Measurements from ENCODE around the gene PRKCH.
A peak's percentile ranks its signal among the peaks of the same experiment; 100 is the strongest.

Gene PRKCH

DNA sequence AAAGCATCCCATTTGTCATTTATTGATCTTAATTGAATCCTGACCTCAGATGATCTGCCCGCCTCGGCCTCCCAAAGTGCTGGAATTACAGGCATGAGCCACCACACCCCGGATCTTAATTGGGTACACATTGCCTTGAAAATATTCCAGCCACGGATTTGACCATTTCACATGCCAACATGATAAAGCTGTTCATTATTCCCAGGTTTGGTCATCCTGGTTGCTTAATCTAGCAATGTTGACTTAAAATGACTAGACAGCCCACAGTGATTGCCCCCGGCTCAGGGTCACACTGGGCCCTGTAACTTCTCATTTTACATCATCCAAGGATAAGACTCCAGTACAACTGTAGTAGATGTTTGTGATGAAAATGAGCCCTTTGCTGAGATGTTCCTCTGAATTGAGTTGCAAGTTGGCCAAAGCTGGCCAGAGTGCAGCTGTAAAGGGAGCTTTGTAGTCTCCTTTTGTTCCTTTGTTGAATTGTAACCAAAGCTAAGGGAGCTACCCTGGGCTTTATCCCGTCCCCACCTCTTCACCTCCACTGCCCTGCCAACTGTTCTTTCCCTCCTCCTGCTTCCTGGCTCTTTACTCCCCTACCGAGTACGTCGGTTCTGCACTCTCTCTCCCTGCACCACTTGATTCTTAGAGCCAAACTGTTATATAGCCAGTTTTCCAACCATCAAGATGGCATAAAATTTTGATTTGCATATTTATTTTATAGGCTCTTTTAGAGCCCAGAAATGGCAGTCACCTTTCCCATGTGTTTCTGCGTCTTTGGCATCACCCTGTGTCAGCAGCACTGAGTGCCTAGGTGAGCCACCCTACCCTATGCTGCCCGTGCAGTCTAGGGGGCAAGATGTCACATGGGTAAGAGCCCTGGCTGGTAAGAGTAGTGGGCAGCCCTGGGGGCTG is 232.6 kb downstream of the PRKCH start:
- peak; percentile 99 for DNase-seq (ENCODE audit: low read depth)

DNA sequence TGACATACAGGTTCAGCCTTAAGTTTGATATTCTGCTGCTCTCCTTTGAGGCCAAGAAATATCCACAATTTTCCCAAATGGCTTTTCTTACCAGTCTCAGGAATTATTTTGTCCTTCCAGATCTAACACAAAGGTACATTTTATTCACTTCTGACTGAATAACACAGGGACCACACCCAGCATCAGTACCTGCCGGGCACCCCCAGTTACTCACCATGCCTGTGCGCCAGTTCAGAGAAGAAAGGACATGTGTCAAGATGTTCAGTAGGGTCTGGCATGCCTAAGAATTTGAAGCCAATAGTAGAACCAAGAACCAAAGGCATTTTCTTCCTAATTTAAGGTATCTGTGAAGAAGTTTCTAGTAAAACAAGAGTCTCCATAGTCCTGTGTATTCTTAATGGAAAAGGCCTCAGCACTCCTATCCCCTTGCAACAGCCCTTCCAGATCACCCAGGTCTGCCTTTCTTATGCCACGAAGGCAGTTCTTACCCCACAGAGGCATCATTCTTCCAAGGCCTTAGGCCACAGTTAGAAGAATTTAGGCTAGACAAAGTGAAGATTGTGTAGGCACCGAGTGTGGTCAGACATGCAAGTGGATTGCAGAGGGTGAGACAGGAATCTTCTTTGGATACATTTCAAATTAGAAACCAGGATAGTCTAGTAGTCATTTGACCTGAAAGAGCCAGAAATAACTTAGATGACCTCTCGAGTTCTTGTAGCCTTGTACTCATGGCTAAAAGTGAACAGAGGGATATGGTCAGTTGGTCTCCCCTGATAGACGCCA is 233.9 kb downstream of the PRKCH start:
- peak; percentile 76 for DNase-seq (ENCODE audit: low read depth)

DNA sequence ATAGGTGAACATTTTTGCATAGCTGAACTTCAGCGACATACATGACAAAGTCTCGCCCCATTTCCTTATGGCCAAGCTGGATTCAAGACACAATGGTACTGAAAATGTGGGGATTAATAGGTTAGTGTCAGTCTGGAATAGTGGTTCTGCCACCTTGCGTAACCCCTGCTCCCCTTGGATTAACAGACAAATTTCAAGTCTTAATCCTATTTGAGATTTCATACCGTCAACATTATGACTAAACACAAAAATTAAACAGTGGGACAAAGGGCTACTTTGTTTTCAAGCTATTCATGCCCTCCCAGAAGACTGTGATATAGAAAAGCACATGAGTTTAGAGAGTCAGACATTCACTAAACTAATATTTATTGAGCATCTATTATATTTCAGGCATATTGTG is 235.1 kb downstream of the PRKCH start:
- DNase-seq (ENCODE audit: low read depth), result no peak

DNA sequence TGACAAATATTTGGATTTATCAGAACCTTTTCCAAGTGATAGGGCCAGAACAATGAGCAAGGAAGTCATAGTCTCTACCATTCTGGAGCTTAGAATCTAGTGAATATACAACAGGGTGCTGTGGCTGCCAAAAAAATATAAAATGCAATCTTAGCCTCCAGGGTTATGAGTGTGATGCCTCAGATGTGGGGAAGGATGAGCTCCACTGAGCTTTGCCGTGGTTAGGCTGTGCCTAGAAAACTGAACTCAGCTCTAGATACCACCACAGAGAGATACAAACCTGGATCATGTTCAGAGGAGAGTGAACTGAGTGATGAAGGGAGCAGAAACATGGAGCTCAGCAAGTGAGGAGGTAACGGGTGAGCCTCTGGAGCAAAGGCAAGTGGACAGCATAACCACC is 235.9 kb downstream of the PRKCH start:
- no peak for DNase-seq (ENCODE audit: low read depth)

DNA sequence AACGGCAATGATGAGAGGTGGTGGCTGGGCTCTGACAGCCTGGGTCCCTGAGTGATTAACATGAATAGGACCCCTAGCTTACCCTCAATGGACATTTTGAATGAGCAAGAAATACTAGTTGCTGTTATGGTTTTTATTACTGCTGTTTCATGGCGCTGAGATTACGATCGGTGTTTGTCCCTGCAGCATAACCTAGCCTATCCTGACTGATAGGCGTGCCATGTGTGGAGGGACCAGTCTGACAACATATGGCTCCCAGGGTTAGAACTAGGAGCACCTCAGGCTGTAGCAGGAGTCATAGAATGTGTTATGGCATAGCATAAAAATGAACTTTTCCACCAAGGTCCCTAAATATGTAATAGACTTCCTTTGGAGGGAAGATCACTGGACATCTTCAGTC is 236.5 kb downstream of the PRKCH start:
- DNase-seq (ENCODE audit: low read depth), result no peak

DNA sequence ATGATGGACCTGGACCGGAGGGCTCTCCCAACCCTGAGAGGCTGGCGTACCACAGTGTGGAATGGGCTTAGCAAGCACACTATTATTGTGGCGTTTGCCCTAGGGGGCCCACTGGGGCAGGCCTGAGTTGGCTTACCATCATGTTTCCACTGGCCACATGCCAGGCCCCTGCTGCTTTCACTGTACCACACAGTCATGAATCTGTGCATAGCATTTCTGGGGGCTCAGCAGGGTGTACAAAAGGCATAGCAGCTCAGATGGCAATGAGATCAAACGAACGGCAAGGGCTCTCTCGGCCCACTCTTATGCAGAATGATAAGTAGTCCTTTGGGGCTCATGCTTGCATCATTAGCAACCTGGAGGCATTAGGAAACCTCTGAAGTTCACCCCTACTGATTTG is 236.9 kb downstream of the PRKCH start:
- no peak for DNase-seq (ENCODE audit: low read depth)

DNA sequence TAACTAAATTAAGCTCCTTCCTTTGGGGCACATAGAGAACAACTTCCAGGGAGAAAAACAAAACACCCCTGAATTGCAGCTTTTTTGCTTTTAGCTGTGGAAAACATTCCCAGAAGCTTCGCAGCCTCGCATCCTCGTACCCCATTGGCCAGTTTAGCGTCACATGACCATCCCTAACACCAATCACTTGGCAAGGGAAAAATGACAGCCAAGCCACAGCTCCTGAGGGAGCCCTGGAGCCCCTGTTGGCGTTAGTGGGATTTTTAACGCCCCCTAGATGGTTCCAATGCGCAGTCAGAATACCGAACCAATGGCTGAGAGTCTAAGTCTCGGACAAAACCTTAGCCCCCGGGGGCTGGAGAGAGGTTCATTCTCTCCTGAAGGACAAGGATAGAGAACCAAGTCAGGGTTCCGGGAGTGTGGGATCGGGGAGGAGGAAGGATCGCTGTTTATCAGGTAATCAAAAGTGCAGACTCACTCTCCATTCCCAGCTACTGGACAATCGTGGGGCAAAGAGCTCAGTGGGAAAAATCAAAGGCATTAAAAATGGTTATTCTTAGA is 238.3 kb downstream of the PRKCH start:
- no peak for DNase-seq (ENCODE audit: low read depth)

DNA sequence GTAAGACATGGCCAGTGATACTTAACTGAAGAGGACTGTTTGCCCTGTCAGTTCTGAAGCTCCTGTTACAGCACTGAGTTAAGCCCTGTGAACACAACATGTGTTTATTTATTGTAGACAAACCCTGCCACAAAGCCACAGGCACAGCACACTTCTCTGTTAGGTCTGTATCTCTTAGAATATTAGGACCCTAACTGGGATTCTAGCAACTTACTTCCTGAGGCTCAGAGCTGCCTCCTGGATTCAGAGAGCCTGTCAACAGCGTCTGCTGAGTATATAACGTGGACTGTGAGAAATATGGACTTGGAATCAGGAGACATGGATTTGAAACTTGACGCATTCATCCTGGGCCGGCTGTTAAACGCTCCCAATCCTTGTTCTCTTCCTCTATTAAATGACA is 238.9 kb downstream of the PRKCH start:
- peak; percentile 38 for DNase-seq (ENCODE audit: low read depth)

DNA sequence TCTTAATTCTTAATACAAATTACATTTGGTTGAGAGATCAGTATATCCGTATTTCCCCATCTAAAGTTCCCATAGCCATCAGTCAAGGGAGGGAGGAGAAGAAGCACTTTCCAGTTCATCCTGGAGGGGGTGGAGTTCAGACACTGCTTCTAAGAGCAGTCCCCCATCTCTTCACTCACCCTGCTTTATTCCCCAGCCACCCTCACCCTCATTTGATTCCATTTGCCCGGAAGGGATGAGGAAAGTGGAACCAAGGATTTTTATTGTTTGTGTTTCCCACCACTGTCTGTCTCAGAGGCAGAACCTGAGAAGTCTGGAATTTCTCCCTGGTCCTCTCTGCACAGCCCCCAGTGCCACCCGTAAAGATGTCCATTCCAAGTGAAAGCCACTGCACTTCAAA is 239.7 kb downstream of the PRKCH start:
- DNase-seq (ENCODE audit: low read depth), result peak; percentile 70

DNA sequence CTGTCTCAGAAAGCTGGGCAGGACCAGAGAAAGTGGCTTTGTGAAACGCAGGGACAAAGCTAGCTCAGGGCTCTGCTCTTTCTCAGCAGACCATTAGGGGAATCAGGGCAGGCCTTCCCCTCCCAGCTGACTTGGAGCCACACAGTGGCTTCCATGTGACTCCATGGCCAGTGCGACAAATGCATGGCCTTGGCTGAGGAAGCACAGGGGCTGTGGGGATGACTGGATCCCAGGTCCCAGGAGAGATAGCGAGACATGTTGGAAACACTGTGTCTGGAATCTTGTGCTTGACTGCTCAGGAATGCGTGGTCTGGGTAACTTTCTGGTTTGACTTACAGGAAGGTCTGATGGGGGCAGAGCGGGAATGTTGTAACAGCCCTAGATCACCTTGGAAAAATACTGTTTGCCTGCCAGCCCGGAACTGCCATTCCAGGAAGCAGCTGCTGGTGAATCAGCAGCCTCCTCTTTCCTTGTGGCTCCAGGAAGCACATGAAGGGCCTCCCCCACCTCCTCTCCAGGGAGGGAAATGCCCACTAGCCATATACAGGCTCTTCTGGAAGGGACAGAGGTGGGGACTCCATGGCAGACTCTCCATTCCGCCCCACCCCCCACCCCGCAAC is 240.4 kb downstream of the PRKCH start:
- peak; percentile 98 for DNase-seq (ENCODE audit: low read depth)

DNA sequence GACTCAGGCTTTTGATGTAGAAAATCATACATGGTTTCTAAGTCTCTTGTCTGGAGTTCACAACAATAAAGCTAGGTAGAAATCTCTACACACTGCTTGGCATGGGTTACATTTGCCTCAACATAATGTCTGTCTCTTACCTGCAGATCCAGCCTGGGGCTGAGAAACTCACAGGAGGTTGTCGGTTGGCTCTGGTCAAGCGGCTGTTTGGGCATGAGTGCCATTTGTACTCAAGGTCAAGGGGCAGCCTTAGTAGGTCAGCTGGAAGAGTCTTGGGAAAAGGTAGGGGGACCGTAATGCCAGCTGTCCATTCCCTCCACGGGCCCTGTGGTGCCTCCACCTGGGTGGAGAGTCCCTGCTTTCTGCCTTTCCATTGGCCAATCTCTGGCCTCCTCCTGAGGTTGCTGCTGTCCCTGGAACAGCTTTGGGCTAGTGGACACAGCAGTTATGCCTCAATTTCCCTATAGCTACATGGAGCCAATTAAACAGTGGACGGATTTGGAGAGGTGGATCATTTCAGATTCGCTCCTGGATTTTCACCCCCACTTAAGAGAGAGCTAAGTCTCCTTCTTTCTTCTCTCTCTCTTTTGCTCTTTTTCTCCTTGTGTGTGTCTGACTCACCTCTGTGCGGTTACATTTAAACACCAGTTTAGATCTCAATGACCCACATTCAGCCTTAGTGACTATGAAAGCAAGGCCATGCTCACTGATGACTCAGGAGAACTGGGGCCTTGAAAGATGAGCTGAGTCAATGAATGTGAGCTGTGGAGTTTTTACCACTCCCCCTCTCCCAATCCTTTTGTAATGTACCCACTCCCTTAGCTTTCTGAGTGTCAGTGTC is 241.2 kb downstream of the PRKCH start:
- DNase-seq (ENCODE audit: low read depth), result peak; percentile 98

DNA sequence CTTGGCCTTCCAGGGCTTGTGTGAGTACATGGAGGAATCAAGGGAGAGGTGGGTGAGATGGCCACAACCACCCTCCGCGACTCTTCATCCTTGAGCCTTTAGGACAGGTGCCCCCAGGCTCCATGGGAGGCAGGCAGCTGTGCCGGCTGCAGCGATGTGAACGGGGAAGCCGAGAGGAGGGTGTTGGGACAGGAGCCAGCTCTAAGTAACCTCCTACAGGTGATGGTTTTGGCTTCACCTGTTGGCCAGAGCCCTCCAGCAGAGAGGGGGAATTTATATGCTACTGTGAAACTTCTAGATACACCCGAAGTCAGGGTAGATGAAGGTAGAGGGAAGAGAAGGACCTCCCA is 241.8 kb downstream of the PRKCH start:
- DNase-seq (ENCODE audit: low read depth), result no peak

DNA sequence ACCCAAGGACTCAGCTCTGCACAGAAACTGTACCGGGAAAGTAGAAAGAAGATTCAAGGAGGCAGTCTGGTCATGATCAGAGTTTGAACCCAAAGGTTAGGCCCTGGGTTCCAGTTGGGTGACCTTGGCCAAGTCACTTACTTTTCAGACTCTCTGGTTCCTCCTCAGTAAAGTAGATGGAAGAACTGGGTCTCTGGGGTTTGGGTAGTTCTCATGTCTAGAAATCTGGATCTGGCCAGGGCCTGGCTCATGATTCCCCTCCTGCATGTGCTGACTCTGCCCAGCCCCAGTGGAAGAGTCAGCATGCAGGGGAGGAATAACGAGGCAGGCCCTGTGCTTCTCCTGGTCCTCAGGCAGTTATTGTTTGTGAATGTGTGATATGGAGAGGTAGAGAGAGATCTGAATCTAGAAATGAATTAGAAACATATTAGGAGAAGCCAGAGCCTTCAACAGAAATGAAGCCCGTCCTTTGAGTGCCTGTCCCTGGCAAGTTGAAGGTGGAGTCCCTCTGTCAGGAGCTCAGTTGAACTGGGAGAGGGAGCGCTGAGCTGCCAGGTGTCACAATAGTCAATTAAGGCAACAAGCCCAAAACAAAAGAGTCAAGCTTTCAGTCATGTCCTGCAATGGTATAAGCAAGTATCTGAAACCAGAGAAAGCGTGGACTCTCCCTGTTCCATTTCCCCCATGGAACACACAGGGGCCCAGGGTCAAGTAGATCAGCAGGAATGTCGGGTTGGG is 242.7 kb downstream of the PRKCH start:
- DNase-seq (ENCODE audit: low read depth), result no peak

DNA sequence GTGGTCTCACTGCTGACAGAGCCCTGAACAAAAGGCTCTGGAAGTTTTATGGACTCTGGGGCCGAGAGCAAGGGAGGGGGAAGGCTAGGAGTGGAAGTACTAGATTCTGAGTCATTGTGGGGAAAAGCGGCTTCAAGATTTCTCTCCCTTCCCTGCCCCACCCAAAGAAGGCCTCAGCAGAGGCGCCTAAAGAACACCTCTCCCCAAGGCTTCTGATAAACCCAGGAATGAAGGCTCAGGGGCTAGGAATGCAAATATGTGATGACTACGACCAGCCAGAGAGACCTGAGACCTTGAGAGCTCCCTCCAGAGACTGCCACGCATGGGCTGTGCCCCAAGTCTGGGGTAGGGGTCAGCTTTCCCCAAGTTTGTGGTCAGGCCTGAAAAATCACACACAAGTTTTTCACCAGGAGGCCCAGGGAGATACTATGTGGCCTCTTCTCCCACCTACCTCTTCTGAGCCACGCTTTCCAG is 243.3 kb downstream of the PRKCH start:
- peak; percentile 83 for DNase-seq (ENCODE audit: low read depth)

DNA sequence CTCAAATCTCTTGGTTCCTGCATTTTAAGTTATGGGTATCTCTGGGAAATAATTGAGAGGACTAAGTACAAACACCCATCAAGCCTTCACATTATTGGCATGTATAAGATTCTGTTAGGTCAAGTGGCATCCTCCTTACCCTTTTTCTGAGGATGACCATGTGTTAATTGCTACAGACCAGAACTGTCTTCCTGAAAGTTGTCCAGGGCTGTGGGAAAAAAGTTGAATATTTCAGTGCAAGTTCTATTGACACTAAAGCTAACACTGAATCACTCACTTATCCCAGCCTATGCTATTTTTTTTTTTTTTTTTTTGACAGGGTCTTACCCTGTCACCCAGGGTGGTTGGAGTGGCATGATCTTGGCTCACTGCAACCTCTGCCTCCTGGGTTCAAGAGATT is 243.8 kb downstream of the PRKCH start:
- peak; percentile 38 for DNase-seq (ENCODE audit: low read depth)

DNA sequence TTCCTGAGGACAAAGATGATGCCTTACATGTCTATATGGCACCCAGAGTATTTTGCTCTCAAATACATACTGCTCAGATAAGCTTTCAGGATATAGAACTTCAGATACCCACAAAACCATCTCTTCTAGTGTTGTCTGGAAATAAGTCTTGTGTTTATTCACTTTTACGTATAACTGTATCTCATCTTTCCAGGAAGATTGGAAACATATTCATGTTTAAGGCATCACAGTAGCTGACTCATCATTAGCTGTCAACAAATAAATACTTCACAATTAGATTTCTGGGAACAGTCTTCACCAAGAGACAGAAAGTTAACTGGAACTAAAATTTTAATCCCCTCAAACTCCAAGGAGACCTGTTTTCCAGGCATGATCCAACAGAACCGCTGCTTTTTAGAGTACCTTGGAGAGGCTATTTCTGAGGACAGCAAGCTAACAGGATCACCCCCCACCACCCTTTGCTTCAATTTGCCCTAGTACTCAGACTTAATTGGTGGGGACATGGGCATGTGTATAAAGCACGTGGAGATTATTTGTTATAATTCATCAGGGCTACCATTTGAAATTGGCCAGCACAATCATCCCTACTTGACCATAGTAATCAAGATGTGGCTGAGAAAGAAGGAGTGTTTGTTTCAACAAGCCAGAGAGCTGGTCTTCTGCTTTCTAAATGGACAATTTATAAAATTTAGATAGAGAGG is 244.6 kb downstream of the PRKCH start:
- DNase-seq (ENCODE audit: low read depth), result peak; percentile 95

DNA sequence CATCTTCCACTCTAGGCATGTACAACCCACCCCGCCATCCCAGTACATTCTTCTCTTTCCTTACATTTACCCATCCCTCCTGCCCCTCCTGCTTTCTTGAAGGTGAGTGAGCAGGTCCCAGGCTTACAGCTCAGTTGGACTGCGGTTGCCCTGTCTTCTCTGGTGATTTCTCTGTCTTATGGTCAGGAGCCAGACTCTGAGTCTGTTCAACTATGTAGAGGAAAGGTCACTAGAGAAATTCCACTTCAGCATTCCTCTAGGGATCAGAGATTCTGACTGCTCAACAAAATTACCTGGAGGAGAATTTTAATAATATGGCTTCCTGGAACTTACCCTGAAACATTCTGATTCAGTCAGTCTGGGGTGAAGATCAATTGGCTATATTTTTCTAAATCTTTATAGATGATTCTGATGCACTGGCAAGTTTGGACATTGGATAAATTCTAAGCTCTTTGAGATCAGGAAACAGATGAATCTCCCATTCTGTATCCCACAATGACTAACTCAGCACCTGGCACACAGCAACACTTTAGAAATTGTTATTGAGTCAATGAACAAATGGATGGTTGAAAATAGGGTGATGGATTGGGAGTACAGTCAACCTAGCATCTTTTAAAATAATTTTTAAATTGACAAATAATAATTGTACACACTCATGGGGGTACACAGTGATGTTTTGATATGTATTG is 245.3 kb downstream of the PRKCH start:
- peak; percentile 56 for DNase-seq (ENCODE audit: low read depth)

DNA sequence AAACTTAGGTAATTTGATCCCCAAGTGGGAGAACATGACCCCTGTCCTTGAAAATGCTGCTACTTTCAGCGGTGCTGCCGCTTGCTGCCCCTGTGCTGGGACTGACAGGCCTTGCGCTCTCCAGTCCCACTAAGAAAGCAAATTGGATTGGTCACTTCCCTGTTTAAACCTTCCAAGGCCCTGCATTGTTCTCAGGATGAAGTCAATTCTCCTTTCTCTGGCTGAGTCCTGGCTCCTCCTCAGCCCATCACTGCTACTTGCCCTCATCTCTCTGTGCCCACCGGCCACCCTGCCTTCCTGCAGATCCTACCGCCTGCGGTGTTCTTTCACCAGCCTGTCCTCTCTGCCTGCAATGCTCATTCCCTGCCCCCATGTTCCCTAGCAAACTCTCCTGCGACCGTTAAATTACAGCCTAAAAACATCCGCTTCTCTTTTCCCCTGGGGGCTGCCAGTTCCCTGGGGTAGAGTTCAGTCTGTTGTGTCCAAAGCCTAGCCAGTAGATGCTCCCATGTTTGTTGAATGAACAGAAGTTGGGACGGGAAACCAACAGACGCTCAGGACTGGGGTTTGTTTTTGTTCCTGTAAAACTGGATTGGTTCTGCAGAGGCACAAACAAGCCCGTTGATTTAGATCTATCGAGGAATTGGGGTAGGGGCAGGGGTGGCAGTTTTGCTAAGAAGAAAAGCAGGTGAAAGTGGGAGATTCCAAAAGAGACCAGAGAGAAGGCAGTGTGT is 246.6 kb downstream of the PRKCH start:
- no peak for DNase-seq (ENCODE audit: low read depth)

DNA sequence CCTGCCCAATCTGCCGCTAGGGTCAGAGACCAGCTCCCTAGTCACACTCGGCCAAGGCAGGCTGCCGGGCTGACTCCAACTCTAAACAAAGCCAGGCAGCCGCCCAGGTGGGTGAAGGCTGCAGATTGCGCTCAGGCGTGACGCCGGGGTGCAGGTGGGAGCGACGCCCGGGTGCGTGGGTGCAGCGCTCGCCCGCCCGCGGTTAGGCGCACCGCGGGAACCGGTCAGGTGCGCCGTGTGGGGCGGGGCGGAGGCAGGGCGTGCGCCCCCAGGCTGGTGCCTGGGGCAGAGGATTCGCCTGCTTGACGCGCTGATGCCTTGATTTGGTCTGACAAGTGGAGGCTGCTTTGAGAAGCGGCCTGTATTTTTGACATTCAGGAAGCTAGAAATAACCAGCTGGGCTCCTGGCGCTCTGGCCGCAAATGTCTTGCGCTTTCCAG is 247.2 kb downstream of the PRKCH start:
- no peak for DNase-seq (ENCODE audit: low read depth)

Data from fibroblast of gingiva (primary cell).